ENCODE data around the gene FRRS1L.

DNA sequence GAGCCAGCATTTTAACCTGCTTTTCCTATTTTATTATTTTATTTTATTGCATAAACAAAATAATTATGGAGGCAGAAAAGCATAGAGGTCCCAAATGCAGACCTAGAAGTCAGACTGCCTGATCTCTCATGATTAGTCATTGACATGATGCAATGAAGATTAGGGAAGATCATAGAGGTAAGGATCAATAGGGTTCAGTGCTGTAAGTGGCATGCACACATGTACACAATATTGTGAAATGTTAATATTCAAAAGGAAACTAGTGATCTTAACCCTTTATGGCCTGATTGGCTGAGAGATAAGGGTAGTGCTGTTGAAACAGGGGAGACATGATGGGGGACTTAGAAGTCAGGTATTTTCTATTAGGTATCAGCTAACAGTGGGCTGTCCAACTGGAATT lies 1.1 kb upstream of the FRRS1L start:
- TF ChIP-seq, protein P1, sequence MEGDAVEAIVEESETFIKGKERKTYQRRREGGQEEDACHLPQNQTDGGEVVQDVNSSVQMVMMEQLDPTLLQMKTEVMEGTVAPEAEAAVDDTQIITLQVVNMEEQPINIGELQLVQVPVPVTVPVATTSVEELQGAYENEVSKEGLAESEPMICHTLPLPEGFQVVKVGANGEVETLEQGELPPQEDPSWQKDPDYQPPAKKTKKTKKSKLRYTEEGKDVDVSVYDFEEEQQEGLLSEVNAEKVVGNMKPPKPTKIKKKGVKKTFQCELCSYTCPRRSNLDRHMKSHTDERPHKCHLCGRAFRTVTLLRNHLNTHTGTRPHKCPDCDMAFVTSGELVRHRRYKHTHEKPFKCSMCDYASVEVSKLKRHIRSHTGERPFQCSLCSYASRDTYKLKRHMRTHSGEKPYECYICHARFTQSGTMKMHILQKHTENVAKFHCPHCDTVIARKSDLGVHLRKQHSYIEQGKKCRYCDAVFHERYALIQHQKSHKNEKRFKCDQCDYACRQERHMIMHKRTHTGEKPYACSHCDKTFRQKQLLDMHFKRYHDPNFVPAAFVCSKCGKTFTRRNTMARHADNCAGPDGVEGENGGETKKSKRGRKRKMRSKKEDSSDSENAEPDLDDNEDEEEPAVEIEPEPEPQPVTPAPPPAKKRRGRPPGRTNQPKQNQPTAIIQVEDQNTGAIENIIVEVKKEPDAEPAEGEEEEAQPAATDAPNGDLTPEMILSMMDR (IDR thresholded peaks at IDR 0.05) = no peak
- no peak for TF ChIP-seq EZH2 (IDR thresholded peaks at IDR 0.05; ENCODE audit: borderline replicate concordance, insufficient read depth, low read depth, low read length, poor library complexity, severe bottlenecking)

All from B cell (primary cell).